HepG2 (cell line): ENCODE data around the gene GSPT1. TPM values are rescaled to one million over a fixed set of nuclear protein-coding genes. Genes with fewer than 3 reads are reported as not detected.

Experiments used
- CBFB ChIP-seq: sonication (generic); formaldehyde crosslinking; IDR thresholded peaks from 2 replicates; pipeline ENCODE4 v1.4.0; 2020; ENCODE audit warnings: missing genetic modification reagents
- CBX2 ChIP-seq, 2 experiments: fragments of 200-600 bp in 1 of 2; sonication (generic); formaldehyde crosslinking in 1 of 2; IDR thresholded peaks; 2 replicates each; pipeline versions ENCODE4 v1.7.0 to v1.8.1; 2018 to 2022; ENCODE audit warnings: low read depth in 2 of 2, low read length in 1 of 2, mild to moderate bottlenecking in 1 of 2, missing genetic modification reagents in 1 of 2
- CSRNP1 ChIP-seq: sonication (generic); formaldehyde crosslinking; IDR thresholded peaks from 2 replicates; pipeline ENCODE4 v1.8.1; 2023; ENCODE audit warnings: mild to moderate bottlenecking, missing genetic modification reagents
- CTCF ChIP-seq: sonication (generic); formaldehyde crosslinking; IDR thresholded peaks from 2 replicates; pipeline ENCODE4 v1.5.0; 2020; ENCODE audit warnings: mild to moderate bottlenecking, missing genetic modification reagents, moderate library complexity
- FOXK1 ChIP-seq: sonication (generic); formaldehyde crosslinking; IDR thresholded peaks from 2 replicates; pipeline ENCODE4 v1.4.0; 2020; ENCODE audit warnings: low read depth, missing genetic modification reagents, borderline replicate concordance
- MED1 ChIP-seq: sonication (generic); formaldehyde crosslinking; IDR thresholded peaks from 2 replicates; pipeline ENCODE4 v1.4.0; 2020; ENCODE audit warnings: missing genetic modification reagents
- MXD4 ChIP-seq: IDR thresholded peaks from 2 replicates; pipeline ENCODE4 v1.6.1; 2016; ENCODE audit warnings: mild to moderate bottlenecking, missing biosample characterization, missing genetic modification reagents
- PHF20 ChIP-seq: sonication (generic); formaldehyde crosslinking; IDR thresholded peaks from 2 replicates; pipeline ENCODE4 v1.5.0; 2020; ENCODE audit warnings: mild to moderate bottlenecking, missing genetic modification reagents
- REST ChIP-seq, 2 experiments: IDR thresholded peaks; 2 replicates each; pipeline ENCODE4 v1.6.1; 2011 to 2012; ENCODE audit warnings: low read length in 2 of 2, borderline replicate concordance in 1 of 2, low read depth in 1 of 2, mild to moderate bottlenecking in 1 of 2, moderate library complexity in 1 of 2
- SALL1 ChIP-seq: sonication (generic); formaldehyde crosslinking; IDR thresholded peaks from 2 replicates; pipeline ENCODE4 v1.8.0; 2022; ENCODE audit warnings: mild to moderate bottlenecking, missing genetic modification reagents
- SP5 ChIP-seq: IDR thresholded peaks from 2 replicates; pipeline ENCODE4 v1.6.1; 2016; ENCODE audit warnings: low read depth, borderline replicate concordance
- SRF ChIP-seq: IDR thresholded peaks from 2 replicates; pipeline ENCODE4 v1.6.1; 2011; ENCODE audit warnings: mild to moderate bottlenecking, low read depth, low read length, moderate library complexity
- ZBTB2 ChIP-seq: sonication (generic); formaldehyde crosslinking; IDR thresholded peaks from 2 replicates; pipeline ENCODE4 v1.8.0; 2022; ENCODE audit warnings: low read depth, missing genetic modification reagents
- ZNF274 ChIP-seq: sonication (generic); formaldehyde crosslinking; IDR thresholded peaks from 2 replicates; pipeline ENCODE4 v1.5.1; 2020; ENCODE audit warnings: mild to moderate bottlenecking, missing genetic modification reagents
- polyA plus RNA-seq, 8 experiments: library from polyadenylated mRNA; depleted of rRNA in 3 of 8; stranded (reverse) in 7 of 8; unstranded in 1 of 8; fragments of >200 nt; fragmentation: Illumina TruSeq in 4 of 8; extraction: Trizol in 4 of 8; gene quantifications; 2 replicates each; pipeline versions ENCODE4 v1.2.1 to v1.2.3, GENCODE V29; 2011 to 2016; ENCODE audit warnings: low read depth in 4 of 8, missing spikeins in 1 of 8, mixed read lengths in 1 of 8; ENCODE audit not compliant: insufficient read depth in 1 of 8
- total RNA-seq, 5 experiments: library from RNA; depleted of rRNA; stranded (reverse); fragments of >200 nt; fragmentation: Illumina TruSeq; extraction: Trizol; gene quantifications; 2 replicates each; pipeline ENCODE4 v1.2.3, GENCODE V29; 2016; ENCODE audit warnings: low read depth in 1 of 5

The GSPT1 gene
- total and polyA plus RNA-seq, 2 of the 13 experiments (the other 11 are each of a cell fraction or from before 2014, with no cell fraction given) = 120 to 316 TPM

- TF ChIP-seq CTCF (CRISPR knock-in tag) (no peak), SRF (no peak), PHF20 (CRISPR knock-in tag) (peak; percentile 87), MXD4 (CRISPR knock-in tag) (peak; percentile 99), MED1 (CRISPR knock-in tag) (peak; percentile 73), SALL1 (peak; percentile 94), ZNF274 (CRISPR knock-in tag) (peak; percentile 99), REST (IDR thresholded peaks at IDR 0.05; ENCODE audit: borderline replicate concordance in 1 of 2, low read depth in 1 of 2, low read length in 2 of 2) (peak in 1 of 2 experiments; percentile 84; a peak in 2 of 4 replicates), SP5 (CRISPR knock-in tag) (peak; percentile 5; the same call in 1 of the 2 replicates), CBFB (CRISPR knock-in tag) (peak; percentile 65), CSRNP1 (CRISPR knock-in tag) (no peak; the same call in 1 of the 2 replicates), FOXK1 (CRISPR knock-in tag) (peak; percentile 96; the same call in 1 of the 2 replicates), CBX2 (IDR thresholded peaks at IDR 0.05; ENCODE audit: low read depth, low read length) (no peak), CBX2 (CRISPR knock-in tag; IDR thresholded peaks at IDR 0.05; ENCODE audit: low read depth) (peak; percentile 89; the same call in 1 of the 2 replicates), ZBTB2 (CRISPR knock-in tag) (peak; percentile 77; the same call in 1 of the 2 replicates)
Observed at GRCh38 chr16:11851294-11852091, 64.3 kb downstream of the GSPT1 start, which contains the start of gene RSL1D1 (continued).
